SJSA1 (cell line): ENCODE measurements around the gene DBT. TPM values are rescaled to one million over a fixed set of nuclear protein-coding genes. Genes with fewer than 3 reads are reported as not detected.

ENCODE experiments used
- DNase-seq, 2 experiments: peaks; one replicate each; pipeline ENCODE4 v3.0.0-alpha.2; 2015 to 2020; ENCODE audit warnings: low spot score in 2 of 2, low read depth in 1 of 2
- H3K27ac ChIP-seq: fragments of 250-450 bp; sonication (Bioruptor Pico); 2 replicates; pipeline ENCODE4 v1.5.1; 2020; ENCODE audit warnings: mild to moderate bottlenecking, moderate library complexity
- H3K27me3 ChIP-seq: fragments of 250-450 bp; sonication (Bioruptor Pico); replicated peaks from 2 replicates; pipeline ENCODE4 v1.5.1; 2020; ENCODE audit warnings: mild to moderate bottlenecking, moderate library complexity
- H3K36me3 ChIP-seq: fragments of 250-450 bp; sonication (Bioruptor Pico); 2 replicates; pipeline ENCODE4 v1.5.1; 2020; ENCODE audit warnings: mild to moderate bottlenecking
- H3K4me1 ChIP-seq: fragments of 250-450 bp; sonication (Bioruptor Pico); replicated peaks from 2 replicates; pipeline ENCODE4 v1.6.1; 2021; ENCODE audit warnings: mild to moderate bottlenecking
- H3K4me3 ChIP-seq: fragments of 250-450 bp; sonication (Bioruptor Pico); 2 replicates; pipeline ENCODE4 v1.5.1; 2020; ENCODE audit warnings: mild to moderate bottlenecking
- H3K9me3 ChIP-seq: fragments of 250-450 bp; sonication (Bioruptor Pico); replicated peaks from 2 replicates; pipeline ENCODE4 v1.5.1; 2020; ENCODE audit warnings: mild to moderate bottlenecking
- total RNA-seq: library from RNA; depleted of rRNA; stranded (reverse); fragments of >200 nt; shearing (Covaris generic); gene quantifications from 2 replicates; pipeline ENCODE4 v1.2.3, GENCODE V29; 2014; rRNA removed

Gene DBT
- total RNA-seq, 1 experiment from 2014 or later = 6.2 TPM

DNA sequence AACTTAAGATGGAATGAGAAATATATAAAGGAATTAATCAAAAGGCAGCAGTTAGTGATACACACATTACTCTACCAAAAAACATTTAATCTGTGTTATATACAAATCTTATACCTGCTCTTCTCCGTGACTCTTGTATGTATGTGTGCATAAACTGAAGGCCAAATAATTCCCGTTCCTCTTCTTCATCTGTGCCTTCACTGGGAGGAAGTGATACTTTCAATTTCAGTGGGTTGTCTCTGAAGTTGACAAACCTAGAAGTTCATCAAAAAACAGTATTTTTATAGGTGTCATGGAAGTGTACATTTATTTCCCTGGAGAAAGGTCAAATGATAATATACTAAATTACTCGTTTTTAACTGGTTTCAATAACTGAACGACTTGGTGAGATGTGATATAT is 97.4 kb downstream of the DBT start:
- no peaks in the 10 kb centered on the region for H3K9me3 ChIP-seq
- H3K4me1 ChIP-seq = no peaks in the 10 kb centered on the region
- H3K27ac ChIP-seq = no peak overlapping the region
- H3K36me3 ChIP-seq = peaks cover 16% of the 10 kb centered on the region
- H3K27me3 ChIP-seq = no peaks in the 10 kb centered on the region
- H3K4me3 ChIP-seq = no peak overlapping the region
- DNase-seq = no peak

- H3K36me3 ChIP-seq = peaks cover 19% of the 10 kb centered on the region
These were observed 98.0 kb downstream of the DBT start for GRCh38 chr1:100151679-100152078.

DNA sequence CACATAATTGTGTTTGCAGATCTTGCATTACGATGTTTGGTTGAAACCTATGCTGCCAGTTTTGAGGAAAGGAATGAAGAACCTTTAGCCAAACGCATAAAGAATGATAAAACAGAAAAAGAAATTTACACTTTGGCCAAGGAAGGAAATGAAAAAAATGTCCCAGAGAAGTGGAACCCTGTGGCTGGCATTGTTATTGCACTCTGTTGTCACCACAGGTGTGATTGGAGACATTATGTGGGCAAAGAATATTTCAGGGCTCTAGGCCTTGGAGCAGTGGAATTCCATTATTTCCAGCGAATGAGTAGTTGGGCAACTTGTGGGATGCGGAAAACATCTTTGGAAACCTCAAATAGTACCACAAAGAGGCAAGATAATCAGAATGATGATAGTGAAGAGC is 101.8 kb downstream of the DBT start:
- DNase-seq = no peak
- Histone ChIP-seq H3K4me3 (no peak overlapping the region), H3K27me3 (no peaks in the 10 kb centered on the region), H3K36me3 (peaks cover 50% of the 10 kb centered on the region), H3K27ac (no peak overlapping the region), H3K4me1 (no peaks in the 10 kb centered on the region), H3K9me3 (no peaks in the 10 kb centered on the region)

More at GRCh38 chr1:100151679-100152078, 98.0 kb downstream of the DBT start:
- H3K4me3 ChIP-seq = no peak overlapping the region
- H3K9me3 ChIP-seq = no peaks in the 10 kb centered on the region
- H3K27ac ChIP-seq = no peak overlapping the region
- DNase-seq = no peak
- no peaks in the 10 kb centered on the region for H3K27me3 ChIP-seq
- H3K4me1 ChIP-seq = no peaks in the 10 kb centered on the region

DNA sequence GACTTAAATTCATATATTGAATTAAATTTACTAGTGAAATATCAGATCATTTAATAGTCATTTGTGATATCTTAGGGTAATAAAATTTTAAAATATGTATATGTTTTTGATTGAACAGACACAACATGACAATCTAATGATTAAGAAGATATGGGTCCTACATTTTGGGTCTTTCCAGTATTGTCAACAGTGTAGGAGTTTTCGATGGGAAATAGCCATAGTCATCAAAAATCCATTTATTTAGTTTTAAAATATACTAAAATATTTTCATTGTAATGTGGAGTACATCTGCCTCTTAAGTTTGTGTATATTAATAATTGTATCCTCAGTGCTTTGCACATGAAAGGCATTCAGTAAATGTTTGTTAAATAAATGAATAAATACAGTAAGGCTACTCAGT is 102.7 kb downstream of the DBT start:
- H3K4me1 ChIP-seq = no peaks in the 10 kb centered on the region
- no peaks in the 10 kb centered on the region for H3K27me3 ChIP-seq
- peaks cover 58% of the 10 kb centered on the region for H3K36me3 ChIP-seq
- H3K4me3 ChIP-seq = no peak overlapping the region
- DNase-seq = no peak
- H3K27ac ChIP-seq = no peak overlapping the region
- H3K9me3 ChIP-seq = no peaks in the 10 kb centered on the region

GRCh38 chr1:100145116-100145515 is 104.5 kb downstream of the DBT start:
- Histone ChIP-seq H3K27me3 (no peaks in the 10 kb centered on the region), H3K27ac (no peak overlapping the region), H3K4me3 (no peak overlapping the region), H3K4me1 (no peaks in the 10 kb centered on the region), H3K36me3 (peaks cover 73% of the 10 kb centered on the region), H3K9me3 (no peaks in the 10 kb centered on the region)
- no peak for DNase-seq

DNA sequence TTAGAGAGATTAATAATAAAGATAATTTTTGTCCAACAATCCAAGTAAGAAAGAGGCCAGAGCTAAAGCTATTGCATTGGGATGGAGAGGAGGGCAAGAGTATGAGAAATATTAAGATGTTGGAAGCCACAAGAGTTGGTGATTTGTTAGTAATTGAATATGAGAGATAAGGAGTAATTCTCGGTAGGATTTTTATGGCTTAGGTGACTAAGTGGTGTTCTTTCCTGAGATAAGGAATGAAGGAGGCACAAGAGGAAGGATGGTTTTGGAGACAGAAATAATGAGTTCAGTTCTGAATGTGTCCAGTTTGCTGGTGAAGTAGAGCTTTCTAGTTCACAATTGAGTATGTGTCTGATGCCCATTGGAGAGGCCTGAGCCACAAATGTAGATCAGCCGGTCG is 107.3 kb downstream of the DBT start:
- H3K27ac ChIP-seq = no peak overlapping the region
- no peak for DNase-seq
- H3K9me3 ChIP-seq = no peaks in the 10 kb centered on the region
- H3K4me3 ChIP-seq = no peak overlapping the region
- H3K36me3 ChIP-seq = peaks cover 87% of the 10 kb centered on the region
- no peaks in the 10 kb centered on the region for H3K4me1 ChIP-seq
- no peaks in the 10 kb centered on the region for H3K27me3 ChIP-seq

DNA sequence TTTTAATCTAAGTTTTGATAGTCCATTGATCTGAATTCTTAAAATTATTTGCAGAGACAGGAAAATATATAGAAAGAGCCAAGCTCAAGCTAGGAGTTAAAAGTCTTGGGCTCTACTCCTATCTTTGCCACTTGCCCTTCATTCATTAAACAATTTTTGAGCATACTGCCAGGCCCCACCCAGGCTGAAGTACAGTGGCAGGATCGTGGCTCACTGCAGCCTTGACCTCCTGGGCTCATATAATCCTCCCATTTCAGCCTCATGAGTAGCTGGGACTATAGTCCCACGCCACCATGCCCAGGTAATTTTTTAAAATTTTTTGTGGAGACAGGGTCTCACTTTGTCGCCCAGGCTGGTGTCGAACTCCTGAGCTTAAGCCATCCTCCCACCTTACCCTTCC is 108.4 kb downstream of the DBT start:
- DNase-seq = no peak
- Histone ChIP-seq H3K9me3 (no peaks in the 10 kb centered on the region), H3K27me3 (no peaks in the 10 kb centered on the region), H3K27ac (no peak overlapping the region), H3K4me3 (no peak overlapping the region), H3K4me1 (no peaks in the 10 kb centered on the region), H3K36me3 (peaks cover 86% of the 10 kb centered on the region)

DNA sequence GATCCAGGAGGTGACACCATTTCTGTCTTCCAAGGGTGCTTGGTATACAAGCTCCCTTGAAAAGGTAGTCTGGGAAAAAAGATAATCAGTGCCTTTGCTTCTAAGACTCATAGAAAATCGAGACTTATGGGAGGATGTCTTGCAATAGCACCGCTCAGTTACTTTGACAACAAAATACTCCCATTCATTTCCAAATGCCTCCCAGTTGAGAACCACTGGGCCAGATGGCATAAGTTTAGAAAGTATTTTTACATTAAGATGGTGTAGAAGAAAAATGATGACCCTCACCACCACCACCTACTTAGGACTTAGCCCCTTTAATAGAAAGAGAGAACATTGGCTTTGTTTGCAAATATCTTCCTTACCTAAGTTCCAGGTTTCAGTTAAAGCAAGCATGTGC is 112.0 kb downstream of the DBT start:
- H3K27me3 ChIP-seq = no peaks in the 10 kb centered on the region
- no peak overlapping the region for H3K4me3 ChIP-seq
- 0 out of 2 replicates have a peak, but pooled peaks cover 6% of the 10 kb centered on the region for H3K4me1 ChIP-seq
- H3K9me3 ChIP-seq = no peaks in the 10 kb centered on the region
- DNase-seq = no peak
- H3K27ac ChIP-seq = no peak overlapping the region
- peaks cover 53% of the 10 kb centered on the region for H3K36me3 ChIP-seq

Other genes starting within 250 kb of the DBT start
- gene SASS6, start 116.9 kb downstream of the DBT start, total RNA-seq = 11.3 and 13.0 TPM in 2 replicates
- 7.0 and 20.8 TPM in 2 replicates for gene TRMT13, start 116.7 kb downstream of the DBT start, total RNA-seq
- gene LRRC39, start 71.6 kb downstream of the DBT start, total RNA-seq = 0.13 TPM in 1 of 2 replicates, not detected in the other
- gene RTCA, start 16.4 kb upstream of the DBT start, total RNA-seq = 43.5 and 43.7 TPM in 2 replicates
- gene CDC14A, start 102.7 kb upstream of the DBT start, total RNA-seq = 6.5 and 8.6 TPM in 2 replicates